Vagina (tissue), 2 donors: ENCODE measurements around the gene CPNE6. TPM values are rescaled to one million over a fixed set of nuclear protein-coding genes. Genes with fewer than 3 reads are reported as not detected.

Source experiments
- DNase-seq, 2 donors: peaks; one replicate each; pipeline ENCODE4 v3.0.0-alpha.2; 2017; ENCODE audit errors: extremely low spot score in 2 of 2
- H3K27ac ChIP-seq: fragments of 200-600 bp; sonication (generic); one replicate; pipeline ENCODE4 v1.5.1; 2019
- H3K27me3 ChIP-seq: fragments of 200-600 bp; sonication (generic); one replicate; pipeline ENCODE4 v1.5.1; 2019
- H3K36me3 ChIP-seq, 2 donors: fragments of 200-600 bp; sonication (generic); one replicate each; pipeline ENCODE4 v1.5.1; 2017 to 2019
- H3K4me1 ChIP-seq: fragments of 200-600 bp; sonication (generic); one replicate; pipeline ENCODE4 v1.5.1; 2019
- H3K4me3 ChIP-seq, 2 donors: fragments of 200-600 bp; sonication (generic); 1 replicate in 1 of 2; 2 replicates in 1 of 2; pipeline ENCODE4 v1.5.1; 2016 to 2019
- H3K9me3 ChIP-seq: fragments of 200-600 bp; sonication (generic); one replicate; pipeline ENCODE4 v1.5.1; 2019
- POLR2A ChIP-seq, 2 donors: fragments of 450-650 bp; IDR thresholded peaks; one replicate each; pipeline ENCODE4 v1.6.1; 2017; ENCODE audit warnings: antibody characterized with exemption in 2 of 2, mild to moderate bottlenecking in 2 of 2, moderate library complexity in 2 of 2
- POLR2AphosphoS5 ChIP-seq, 2 donors: sonication (generic); formaldehyde crosslinking; IDR thresholded peaks; one replicate each; pipeline ENCODE4 v1.9.0; 2017; ENCODE audit warnings: antibody characterized with exemption in 2 of 2, mild to moderate bottlenecking in 2 of 2, low read depth in 1 of 2; ENCODE audit not compliant: insufficient read depth in 1 of 2
- intact Hi-C: fragments of 100-400 bp; cut with DNase I; formaldehyde crosslinking; loops from one replicate; pipeline ENCODE4 v1.15.1; 2023
- total RNA-seq: library from RNA; depleted of rRNA; stranded (reverse); fragments of >200 nt; gene quantifications from one replicate; pipeline ENCODE4 v1.2.3, GENCODE V29; 2016
- TF ChIP-seq, protein P1 (sequence below), 3 experiments: fragments of 450-650 bp in 2 of 3; fragments of 200-600 bp in 1 of 3; sonication (generic) in 1 of 3; IDR thresholded peaks; one replicate each; pipeline ENCODE4 v1.5.1; 2017 to 2019; ENCODE audit warnings: antibody characterized with exemption in 3 of 3, mild to moderate bottlenecking in 2 of 3, moderate library complexity in 2 of 3

The CPNE6 gene
- total RNA-seq, 1 donor from 2014 or later, result not detected

DNA sequence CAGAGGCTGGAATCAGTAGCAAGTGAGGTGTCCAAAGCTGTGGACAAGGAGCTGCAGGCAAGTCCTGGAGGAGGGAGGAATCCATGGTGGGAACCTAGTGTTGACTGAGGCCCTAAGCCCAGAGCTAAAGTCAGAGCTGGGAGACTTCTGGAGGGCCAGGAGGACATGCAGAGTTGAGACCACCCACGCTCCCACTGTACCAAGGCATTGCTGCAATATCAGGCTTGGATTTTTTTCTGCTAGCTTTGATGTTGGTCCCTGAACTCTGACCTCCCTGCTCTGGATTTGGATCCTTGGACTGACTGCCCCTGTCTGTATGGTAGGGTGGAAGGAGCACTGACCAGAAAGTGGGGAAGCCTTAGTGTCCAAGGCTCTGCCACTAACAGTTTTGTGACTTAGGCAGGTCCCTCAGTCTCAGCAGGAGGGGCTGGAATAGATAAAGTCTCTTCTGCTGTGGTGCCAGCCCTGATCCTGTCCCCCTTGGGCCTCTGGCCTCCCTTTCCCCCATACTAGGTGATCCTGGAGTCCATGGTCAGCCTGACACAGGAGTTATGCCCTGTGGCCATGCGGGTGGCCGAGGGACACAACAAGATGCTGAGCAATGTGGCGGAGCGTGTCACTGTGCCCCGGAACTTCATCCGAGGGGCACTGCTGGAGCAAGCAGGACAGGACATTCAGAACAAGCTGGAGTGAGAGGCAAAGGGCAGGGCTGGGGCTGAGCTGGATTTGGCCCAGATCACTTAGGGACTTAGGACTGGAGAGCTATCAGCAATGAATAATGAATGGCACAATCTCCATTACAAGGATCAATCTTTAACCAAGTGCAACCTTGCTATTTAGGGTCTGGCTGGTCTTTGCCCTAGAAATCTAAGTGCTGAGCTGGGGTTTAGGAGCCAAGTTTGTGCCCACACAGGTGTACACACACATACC, 10.1 kb upstream of the CPNE6 start:
- no peak for DNase-seq
- Histone ChIP-seq H3K27me3 (no peaks in the 10 kb centered on the region), H3K4me3 (no peak overlapping the region), H3K27ac (no peak overlapping the region), H3K9me3 (no peaks in the 10 kb centered on the region), H3K36me3 (no peaks in the 10 kb centered on the region), H3K4me1 (no peaks in the 10 kb centered on the region)
- TF ChIP-seq, protein P1, sequence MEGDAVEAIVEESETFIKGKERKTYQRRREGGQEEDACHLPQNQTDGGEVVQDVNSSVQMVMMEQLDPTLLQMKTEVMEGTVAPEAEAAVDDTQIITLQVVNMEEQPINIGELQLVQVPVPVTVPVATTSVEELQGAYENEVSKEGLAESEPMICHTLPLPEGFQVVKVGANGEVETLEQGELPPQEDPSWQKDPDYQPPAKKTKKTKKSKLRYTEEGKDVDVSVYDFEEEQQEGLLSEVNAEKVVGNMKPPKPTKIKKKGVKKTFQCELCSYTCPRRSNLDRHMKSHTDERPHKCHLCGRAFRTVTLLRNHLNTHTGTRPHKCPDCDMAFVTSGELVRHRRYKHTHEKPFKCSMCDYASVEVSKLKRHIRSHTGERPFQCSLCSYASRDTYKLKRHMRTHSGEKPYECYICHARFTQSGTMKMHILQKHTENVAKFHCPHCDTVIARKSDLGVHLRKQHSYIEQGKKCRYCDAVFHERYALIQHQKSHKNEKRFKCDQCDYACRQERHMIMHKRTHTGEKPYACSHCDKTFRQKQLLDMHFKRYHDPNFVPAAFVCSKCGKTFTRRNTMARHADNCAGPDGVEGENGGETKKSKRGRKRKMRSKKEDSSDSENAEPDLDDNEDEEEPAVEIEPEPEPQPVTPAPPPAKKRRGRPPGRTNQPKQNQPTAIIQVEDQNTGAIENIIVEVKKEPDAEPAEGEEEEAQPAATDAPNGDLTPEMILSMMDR (IDR thresholded peaks at IDR 0.05), result no peak
- TF ChIP-seq POLR2AphosphoS5 (IDR thresholded peaks at IDR 0.05; ENCODE audit: insufficient read depth in 1 of 2, low read depth in 1 of 2) (no peak), POLR2A (IDR thresholded peaks at IDR 0.05) (no peak)
- intact Hi-C loops, result no loop called here

DNA sequence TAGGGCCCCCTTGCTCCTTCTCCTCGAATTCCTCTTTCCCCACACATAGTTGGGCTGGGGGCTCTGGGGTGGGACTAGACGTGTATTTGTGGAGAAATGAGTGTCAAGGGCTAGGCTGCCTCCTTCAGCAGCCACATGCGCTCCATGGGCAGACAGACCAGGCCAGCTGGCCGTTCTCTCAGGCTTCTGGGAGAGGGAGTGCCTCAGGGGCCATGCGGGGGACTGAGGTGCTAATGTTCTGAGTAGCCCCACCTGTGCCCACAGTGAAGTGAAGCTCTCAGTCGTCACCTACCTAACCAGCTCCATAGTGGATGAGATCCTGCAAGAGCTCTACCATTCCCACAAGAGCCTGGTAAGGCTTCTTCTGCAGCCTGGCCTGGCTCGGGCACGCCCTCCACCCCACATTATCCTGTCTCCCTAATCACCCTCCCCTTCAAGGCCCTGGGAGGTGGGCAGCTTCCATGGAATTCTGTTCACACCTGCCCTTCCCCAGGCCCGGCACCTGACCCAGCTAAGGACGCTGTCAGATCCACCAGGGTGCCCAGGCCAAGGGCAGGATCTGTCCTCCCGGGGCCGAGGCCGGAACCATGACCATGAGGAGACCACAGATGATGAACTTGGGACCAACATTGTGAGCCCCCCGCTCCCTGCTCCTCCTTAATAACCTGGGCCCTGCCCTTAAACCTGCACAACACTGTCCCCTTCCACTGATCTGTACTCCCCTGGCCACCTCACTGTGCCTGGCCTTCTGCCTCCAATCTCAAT, 9.0 kb upstream of the CPNE6 start:
- no peaks in the 10 kb centered on the region for H3K4me1 ChIP-seq
- no peak overlapping the region for H3K27ac ChIP-seq
- TF ChIP-seq POLR2A (IDR thresholded peaks at IDR 0.05), result no peak
- no peak for TF ChIP-seq POLR2AphosphoS5 (IDR thresholded peaks at IDR 0.05; ENCODE audit: insufficient read depth in 1 of 2, low read depth in 1 of 2)
- TF ChIP-seq, protein P1 (IDR thresholded peaks at IDR 0.05), result no peak
- H3K4me3 ChIP-seq, result no peak overlapping the region
- DNase-seq, result no peak
- H3K36me3 ChIP-seq, result no peaks in the 10 kb centered on the region
- intact Hi-C loops, result no loop called here
- H3K27me3 ChIP-seq, result no peaks in the 10 kb centered on the region
- no peaks in the 10 kb centered on the region for H3K9me3 ChIP-seq

DNA sequence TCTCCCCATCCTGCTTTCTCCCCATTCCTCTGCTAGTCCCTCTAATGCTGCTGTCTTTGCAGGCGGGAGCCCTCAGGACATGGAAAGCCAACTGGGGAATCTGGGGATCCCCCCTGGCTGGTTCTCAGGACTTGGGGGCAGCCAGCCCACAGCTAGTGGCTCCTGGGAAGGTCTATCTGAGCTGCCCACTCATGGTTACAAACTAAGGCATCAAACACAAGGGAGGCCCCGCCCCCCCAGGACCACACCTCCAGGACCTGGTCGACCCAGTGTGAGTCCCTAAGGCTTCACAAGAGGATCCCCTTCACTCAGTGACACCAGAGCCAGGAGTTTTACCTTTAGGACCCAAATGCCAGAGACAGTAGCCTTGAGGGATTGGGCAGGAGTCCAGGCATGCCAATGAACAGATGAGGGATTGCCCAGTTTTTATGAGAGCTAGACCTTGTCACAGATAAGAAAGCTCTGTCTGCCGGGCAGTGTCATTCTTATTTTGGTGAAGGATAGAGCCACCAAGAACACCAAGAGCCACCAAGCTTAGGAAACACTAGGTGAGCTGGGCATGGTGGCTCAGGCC, 8.0 kb upstream of the CPNE6 start:
- Histone ChIP-seq H3K36me3 (no peaks in the 10 kb centered on the region), H3K27me3 (no peaks in the 10 kb centered on the region), H3K4me1 (no peaks in the 10 kb centered on the region), H3K4me3 (no peak overlapping the region), H3K9me3 (no peaks in the 10 kb centered on the region), H3K27ac (no peak overlapping the region)
- DNase-seq, result no peak
- intact Hi-C loops, result no loop called here
- no peak for TF ChIP-seq POLR2AphosphoS5 (IDR thresholded peaks at IDR 0.05; ENCODE audit: insufficient read depth in 1 of 2, low read depth in 1 of 2)
- TF ChIP-seq, protein P1 (IDR thresholded peaks at IDR 0.05), result no peak

DNA sequence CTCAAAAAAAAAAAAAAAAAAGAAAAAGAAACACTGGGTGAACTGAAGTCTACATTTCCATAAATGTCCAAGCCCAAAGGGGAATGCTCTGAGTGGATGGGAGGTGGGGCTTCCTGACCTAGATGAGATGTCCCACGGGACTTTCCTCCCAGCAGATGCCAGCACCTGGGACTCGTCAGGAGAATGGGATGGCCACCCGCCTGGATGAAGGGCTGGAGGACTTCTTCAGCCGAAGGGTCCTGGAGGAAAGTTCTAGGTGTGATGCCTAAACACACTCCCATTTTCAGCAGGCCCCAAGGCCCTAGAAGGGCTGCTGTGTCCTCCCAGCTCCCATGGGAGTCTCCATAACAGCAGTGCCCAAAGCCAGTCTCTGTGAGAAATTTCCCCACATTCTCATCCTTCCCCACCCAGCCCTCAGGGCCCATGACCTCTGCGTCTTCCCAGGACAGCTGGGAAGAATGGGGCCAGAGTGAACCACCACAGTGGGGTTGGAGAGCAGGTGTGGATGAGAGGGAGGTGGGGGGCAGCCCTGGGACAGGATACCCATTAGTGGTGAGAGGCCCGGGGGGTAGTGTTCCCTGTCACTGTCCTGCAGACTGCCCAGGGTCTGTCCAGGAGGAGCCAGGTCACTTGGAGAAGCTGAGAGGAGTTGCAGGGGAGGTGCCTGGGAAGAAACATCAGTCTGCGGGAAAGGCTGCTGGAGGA, 7.1 kb upstream of the CPNE6 start:
- no peak for DNase-seq
- Histone ChIP-seq H3K27me3 (no peaks in the 10 kb centered on the region), H3K4me3 (no peak overlapping the region), H3K4me1 (no peaks in the 10 kb centered on the region), H3K36me3 (no peaks in the 10 kb centered on the region), H3K27ac (no peak overlapping the region), H3K9me3 (no peaks in the 10 kb centered on the region)
- TF ChIP-seq POLR2AphosphoS5 (IDR thresholded peaks at IDR 0.05; ENCODE audit: insufficient read depth in 1 of 2, low read depth in 1 of 2) (no peak), POLR2A (IDR thresholded peaks at IDR 0.05) (no peak)
- TF ChIP-seq, protein P1 (IDR thresholded peaks at IDR 0.05), result no peak
- intact Hi-C loops, result no loop called here
